ENCODE results near the gene MDGA2.

GRCh38 chr14:47186486-47186885, 488.9 kb downstream of the MDGA2 start:
- TF ChIP-seq POLR2A (IDR thresholded peaks at IDR 0.05), result no peak
- TF ChIP-seq CTCF (IDR thresholded peaks at IDR 0.05), result no peak

Measured in heart left ventricle (tissue), 13 donors.